CD4-positive, alpha-beta T cell treated with Interleukin-1 beta for 1 hour (primary cell): ENCODE results near the gene EEPD1.
A peak's percentile ranks its signal among the peaks of the same experiment; 100 is the strongest.

Source experiments
- DNase-seq, 2 donors: peaks; one replicate each; pipeline ENCODE4 v3.0.0-alpha.2; 2020 to 2022

The EEPD1 gene

DNA sequence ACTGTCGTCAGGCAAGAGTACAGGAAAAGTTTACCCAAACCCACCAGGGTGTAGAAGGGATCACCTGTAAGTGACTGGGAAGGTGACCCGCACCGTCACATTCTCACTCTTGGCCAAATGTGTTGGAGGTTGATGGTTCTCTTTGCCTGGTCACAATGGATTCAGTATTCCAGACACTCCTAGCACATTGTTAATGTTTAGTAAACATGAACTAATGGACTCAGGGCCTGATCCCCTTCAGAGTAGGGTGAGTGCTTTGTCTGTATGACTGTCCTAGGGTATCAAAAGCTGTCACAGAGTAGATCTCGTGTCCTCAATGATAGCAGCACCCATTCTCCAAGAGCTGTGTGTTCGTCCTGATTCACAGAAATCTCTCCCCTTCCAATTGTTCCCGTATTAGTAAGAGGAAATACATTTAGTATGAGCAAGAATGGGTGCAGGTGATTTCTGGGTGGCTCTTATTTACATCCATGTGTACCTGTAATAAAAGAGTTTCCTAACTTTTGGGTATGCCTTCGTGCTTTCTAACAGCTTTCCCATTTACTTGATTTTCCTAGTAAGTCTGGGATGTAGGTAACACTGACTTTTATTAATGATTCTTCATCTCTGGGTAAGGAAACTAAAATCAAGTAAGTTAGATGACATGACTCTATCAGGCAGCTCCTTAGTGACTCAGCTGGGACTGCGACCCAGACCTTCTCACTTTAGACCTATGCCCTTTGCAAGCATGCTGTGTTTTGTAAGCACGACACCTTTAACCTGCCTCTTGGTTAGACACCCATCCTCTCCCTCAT is 4.7 kb downstream of the EEPD1 start:
- DNase-seq = no peak

DNA sequence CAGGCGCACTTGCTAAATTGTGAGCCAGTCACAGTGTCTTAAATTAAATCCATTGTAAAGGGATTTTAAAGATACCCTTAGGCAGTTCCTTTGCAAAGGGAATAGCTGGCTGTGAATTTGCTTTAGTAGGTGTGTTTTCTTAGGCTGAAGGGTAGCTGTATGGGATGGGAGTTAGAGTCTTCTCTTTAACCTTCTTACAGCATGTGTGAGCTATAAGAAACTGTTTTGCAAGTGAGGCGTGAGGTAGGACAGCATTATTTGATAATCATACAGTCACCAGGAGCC is 5.2 kb downstream of the EEPD1 start:
- DNase-seq = no peak

DNA sequence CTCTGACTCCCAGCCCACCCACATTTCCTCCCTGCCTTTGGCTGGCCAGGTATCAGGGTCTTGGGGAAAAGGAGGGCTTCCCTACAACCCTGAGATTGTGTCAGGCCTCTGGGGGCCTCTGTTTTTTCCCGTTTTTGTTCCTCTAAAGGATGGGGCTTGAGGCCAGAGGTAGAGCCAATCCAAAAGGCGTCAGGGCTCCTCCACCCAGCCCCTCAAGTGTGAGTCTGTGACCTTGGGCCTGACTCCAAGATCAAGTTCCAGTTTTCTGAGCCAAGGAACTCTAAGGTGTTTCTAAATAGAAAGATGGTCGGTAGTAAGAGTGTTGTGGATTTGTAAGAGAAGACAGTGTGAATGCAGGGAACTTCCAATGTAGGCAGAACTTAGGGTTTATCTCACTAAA is 6.6 kb downstream of the EEPD1 start:
- DNase-seq = no peak

DNA sequence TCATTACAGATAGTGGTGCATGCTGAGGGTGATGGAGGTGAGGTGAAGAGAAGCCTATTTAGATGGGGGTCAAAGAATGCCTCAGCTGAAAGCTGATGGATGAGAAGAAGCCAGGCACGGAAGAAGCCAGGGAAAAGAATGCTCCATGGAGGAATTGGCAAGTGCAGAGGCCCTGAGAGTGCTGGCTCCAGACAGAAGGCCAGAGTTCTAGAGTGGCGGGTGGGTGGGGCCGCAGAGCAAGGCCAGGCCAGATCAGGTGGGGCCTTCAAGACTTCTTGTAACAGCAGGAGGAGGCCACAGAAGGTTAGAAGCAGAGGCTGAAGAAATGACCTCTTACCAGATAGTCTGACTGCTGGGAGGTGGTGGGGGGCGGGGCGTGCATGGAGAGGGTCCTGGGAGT is 7.3 kb downstream of the EEPD1 start:
- DNase-seq = no peak

DNA sequence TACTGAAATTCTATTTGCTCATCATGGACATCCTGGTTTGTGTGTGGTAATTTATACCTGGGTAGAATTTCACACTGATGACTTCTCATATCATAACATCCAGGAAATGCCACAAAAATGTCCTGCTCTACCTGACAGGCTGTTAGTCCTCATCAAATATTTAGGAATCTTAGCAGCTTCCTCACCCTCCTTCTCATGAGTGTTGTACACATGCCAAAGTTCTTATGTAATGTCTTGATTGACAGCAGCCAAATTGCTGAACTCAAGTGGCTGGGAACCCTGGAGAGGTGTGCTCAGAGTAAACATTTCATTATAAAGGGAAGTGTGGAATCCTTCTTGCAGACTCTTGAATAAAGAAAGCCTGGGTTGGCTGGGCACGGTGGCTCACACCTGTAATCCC is 8.9 kb downstream of the EEPD1 start:
- DNase-seq = no peak

DNA sequence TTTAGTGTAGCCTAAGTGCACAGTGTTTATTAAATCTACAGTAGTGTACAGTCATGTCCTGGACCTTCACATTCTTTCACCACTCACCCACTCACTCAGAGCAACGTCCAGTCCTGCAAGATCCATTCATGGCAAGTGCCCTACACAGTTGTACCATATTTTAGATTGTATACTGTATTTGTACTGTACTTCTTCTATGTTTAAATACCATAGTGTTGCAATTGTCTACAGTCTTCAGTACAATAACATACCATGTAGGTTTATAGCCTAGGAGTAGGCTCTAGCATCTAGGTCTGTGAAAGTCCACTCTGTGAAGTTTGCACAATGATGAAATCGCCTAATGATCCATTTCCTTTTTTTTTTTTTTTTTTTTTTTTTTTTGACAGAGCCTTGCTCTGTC is 12.0 kb downstream of the EEPD1 start:
- no peak for DNase-seq

DNA sequence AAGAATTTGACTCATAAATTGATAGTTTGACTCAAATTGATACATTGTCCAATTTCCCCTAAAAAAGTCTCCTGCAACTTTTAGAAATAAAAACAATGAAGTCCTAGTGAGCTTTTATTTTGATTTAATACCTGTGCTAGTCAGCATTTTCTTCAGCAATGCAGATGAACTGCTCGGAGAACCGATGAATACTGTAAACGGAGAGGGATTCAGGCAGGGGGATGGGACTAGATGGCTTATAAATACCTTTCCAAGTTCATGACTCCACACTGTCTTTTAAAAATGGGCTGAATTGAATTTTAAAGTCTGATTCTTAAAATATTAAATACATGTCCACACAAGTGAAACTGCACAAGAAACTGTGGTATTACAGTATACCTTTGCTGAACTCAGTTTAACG is 12.7 kb downstream of the EEPD1 start:
- no peak for DNase-seq

DNA sequence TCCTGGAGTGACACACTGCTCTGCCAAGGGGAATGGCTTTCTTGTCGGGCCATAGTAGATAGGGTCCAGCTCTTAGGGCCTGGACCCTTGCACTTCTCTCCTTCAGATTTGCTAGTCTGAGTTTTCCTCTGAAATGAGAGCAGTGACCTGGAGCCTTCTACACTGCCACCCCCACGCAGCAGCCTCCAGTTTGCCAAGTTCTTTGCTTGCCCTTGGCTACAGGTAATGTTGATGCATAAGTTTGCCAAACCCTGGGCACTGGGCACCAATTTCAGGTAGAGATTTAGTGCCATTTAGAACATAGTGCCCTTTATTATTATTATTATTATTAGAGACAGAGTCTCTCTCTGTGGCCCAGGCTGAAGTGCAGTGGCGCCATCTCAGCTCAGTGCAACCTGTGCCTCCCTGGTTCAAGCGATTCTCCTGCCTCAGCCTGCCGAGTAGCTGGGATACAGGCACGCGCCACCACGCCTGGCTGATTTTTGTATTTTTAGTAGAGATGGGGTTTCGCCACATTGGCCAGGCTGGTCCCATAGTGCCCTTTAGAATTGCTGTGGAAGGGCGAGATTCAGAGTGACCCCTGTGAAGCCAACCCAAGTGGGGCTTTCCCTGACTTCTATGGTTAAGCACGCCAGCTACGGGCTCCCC is 14.5 kb downstream of the EEPD1 start:
- no peak for DNase-seq

DNA sequence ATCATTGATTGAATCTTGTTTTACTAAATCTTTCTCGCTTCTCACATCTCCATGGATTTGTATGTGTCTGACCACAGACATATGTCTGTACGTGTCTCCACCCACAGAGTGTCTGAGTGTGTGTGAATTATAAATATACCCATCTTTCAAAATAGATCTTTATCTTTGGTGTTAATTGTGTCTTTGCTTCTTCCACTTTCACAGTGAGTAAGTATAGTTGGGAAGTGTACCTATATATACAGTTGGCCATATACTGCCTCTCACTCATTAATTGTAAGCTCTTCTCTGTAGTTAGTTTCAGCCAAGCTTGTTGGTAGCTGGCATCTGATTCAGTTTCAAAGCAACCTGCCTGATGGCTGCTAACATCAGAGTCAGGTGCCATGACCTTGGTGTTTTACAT is 18.4 kb downstream of the EEPD1 start:
- no peak for DNase-seq

DNA sequence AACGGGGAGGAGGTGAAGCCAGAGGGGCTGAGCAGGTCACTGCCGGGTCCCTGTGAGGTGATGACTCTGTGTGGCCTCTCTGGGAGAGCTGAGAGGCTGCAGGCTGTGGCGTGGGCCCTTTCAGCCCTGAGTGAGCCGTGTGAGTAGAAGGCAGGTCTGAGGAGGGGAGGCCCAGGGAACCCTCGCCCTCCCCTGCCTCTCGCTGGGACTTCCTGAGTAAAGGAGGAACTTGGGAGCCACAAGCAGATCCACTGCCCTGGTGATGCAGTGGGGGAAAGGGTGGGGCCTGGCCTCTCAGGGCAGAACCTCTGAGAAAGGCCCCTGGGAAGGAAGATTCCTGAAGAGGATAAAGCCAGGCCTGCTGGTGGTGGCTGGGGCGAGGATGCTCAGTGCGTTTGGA is 22.8 kb downstream of the EEPD1 start:
- DNase-seq = peak in 1 of 2 donors; percentile 65

DNA sequence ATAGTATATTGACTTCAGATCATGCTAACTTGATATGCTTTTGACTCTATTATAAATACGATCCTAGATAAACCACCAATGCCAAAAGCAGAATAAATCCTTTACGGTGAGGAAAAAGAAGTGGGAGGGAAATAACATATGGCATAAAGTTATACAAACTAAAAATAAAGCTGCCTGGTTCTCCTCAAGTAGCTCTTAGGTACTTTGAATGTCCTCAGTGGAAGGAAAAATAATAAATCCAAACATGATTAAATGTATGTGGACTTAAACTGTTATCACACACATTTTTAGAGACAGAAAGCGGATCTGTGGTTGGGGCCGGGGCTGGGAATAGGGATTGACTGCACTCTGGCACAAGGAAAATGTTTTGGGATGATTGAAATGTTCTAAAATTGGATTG is 23.6 kb downstream of the EEPD1 start:
- no peak for DNase-seq

DNA sequence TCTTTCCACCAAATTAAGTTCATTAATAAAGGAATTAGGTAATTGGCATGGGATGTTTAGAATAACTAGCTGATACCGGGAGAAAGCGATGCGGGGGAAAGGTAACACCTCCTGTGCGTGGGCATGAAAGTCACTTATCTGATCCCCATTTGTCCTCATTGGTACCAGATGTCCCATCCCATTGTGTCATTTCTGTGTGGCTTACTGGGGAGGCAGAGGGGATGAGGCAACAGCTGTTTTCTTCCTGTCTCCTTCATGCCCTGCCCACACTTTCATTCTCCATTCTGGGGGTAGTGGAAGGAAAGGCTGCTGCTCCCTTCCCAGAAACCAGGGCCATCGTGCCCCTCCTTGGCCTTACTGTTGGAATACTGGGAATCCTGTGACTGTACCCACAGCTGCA is 27.1 kb downstream of the EEPD1 start:
- DNase-seq = no peak

DNA sequence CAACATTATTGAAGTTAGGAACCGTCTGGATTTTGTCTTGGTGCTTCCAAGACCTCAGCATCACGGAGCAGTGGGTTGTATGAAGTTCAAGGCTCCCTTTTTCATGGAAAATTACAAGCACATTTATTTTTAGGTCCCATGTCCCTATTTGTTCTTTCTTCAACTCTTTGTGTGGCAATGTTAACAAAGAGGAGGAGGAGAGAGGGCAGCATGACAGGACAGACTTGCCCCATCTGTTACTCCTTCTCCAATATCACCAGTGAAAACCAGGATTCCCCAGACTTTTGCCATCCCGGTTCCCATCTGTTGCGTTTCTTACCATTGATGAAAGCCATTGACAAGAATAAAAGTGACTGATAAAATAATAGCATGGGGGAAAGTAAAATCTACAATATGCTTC is 28.6 kb downstream of the EEPD1 start:
- DNase-seq = no peak

DNA sequence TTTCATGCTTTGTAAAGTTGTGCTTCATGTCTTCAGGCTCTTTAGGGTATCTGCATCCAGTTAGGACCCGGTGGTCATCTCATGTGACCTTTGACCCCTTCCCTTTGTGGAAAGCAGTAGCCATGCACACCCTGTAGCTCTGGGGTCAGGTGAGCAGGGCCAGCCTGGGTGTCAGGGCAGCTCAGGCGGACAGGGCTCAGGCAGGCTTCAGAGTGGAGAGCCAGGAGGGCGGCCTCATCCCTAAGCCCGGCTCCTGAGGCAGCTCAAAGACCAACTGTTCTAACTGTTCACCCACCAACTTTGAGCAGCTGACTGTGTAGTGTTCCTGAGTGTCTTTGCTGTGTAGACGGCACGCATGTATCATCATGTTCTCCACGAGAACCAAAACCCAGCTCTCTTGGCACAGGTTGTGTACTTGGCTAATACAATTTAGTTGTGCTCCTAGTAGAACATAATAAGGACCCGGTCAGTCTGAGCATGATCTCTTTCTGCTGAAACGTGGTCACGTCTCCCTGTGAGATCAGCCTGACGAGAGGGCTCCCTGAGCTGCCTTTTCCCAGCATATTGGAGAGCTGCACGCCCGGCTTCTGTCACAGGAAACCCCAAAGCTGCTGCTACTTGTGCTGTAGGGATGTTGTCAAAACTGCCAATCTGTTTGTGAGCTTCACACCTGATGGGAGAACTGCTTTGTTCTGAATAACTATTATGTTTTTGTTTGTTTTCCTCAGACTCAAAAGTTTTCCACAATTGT is 30.0 kb downstream of the EEPD1 start:
- no peak for DNase-seq

DNA sequence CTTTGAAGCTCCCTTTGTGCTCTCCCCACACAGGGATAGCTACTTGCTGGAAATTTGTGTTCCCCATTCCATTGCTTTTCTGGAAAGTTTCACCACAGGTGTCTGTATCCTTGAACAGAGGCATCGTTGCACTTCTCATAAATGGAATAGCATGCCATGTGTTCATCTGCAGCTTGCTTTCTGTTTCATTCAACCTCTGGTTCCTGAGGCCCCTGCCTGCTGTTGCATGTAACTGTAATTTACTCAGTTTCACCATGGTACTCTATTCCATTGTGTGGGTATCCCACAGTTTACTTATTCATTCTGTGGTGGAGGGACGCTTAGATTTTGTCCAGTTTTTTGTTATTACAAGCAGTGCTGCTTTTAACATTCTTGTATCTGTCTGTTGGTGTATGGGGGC is 32.0 kb downstream of the EEPD1 start:
- no peak for DNase-seq

DNA sequence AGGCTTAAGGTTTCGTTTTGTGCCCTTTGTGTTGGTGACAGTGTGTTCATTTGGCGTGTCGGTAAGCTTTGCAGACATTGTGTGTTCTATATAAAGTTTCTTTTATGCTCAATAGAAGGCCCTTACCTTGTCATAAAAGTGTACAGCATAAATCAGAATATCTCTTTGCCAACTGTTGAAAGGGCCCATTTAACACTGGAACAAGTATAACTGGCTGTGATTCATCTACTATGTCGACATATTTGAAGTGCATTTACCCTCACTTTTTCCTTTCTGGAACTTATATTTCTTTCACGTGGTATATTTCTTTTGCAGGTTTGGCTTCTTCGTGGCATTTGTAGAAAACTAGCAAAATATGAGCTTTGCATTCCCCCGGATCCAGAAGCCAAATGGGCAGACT is 32.7 kb downstream of the EEPD1 start:
- DNase-seq = no peak

DNA sequence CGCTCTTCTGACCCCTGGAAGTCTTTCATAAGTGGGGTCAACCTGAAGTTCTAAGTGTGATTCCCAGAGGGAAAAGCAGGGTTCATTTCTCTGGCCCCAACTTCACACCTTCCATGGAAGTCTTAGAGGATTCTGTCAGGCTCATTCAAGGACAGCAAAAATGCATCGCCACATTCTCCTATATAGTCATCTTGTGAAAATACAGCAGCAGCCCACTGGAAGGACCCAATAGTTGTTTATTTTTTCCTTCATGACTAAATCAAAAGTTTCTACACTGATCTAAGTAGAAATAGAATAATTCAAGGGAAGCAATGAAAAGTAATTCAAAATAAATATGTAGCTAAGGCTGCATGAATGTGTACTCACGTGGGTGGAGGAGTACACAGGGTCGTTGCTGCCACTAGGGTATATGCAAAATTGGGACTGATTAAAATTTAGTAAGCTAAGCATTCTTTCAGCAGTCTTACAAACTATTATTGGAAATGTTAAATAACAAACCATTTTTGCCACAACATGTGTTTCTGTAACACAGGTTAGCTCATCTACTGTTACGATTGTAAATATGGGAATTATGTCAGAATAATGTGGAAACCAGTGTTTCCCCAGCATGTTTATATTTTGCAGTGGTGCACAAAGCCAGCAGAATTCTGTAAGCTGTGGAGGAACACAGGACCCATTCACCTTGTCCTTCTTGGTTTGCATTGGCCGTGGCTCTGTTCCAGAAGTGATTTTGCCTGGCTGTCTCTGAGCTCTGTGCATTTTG is 33.5 kb downstream of the EEPD1 start:
- DNase-seq = no peak

DNA sequence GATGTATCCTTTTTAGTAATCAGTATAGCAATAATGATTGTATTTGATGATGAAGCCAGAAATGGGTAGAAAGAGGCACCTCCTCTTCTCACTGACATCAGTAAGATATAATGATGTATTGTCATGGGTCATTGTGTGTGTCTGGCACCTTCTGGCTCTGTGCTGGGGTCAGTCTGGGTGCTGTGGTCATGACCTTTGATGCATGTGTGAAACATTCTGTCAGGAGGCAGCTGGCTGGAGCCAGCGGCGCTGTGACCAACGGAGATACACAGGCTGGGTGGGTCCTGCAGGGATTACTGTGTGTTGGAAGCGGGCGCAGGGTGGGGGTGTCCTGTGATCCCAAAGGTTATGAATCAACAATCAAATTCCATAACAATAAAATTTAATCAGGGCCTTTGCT is 35.2 kb downstream of the EEPD1 start:
- DNase-seq = no peak

DNA sequence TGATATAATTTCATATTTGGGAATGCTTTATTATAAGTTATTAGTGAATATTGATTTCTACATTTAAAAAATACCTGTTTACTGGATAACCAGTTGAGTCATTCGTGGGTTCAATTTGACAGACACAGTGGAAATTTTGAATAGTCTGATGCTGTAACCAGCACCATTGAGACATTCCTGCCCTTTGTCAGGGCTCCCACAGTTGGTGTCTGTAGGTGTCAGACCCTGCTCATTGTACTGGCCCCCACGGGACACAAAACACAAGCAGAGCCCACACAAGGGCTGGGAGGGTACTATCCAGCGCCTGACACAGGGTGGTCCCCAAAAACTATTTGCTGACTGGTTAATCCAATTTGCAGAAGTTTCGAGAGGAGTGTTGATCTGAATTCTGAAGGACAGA is 35.9 kb downstream of the EEPD1 start:
- no peak for DNase-seq

DNA sequence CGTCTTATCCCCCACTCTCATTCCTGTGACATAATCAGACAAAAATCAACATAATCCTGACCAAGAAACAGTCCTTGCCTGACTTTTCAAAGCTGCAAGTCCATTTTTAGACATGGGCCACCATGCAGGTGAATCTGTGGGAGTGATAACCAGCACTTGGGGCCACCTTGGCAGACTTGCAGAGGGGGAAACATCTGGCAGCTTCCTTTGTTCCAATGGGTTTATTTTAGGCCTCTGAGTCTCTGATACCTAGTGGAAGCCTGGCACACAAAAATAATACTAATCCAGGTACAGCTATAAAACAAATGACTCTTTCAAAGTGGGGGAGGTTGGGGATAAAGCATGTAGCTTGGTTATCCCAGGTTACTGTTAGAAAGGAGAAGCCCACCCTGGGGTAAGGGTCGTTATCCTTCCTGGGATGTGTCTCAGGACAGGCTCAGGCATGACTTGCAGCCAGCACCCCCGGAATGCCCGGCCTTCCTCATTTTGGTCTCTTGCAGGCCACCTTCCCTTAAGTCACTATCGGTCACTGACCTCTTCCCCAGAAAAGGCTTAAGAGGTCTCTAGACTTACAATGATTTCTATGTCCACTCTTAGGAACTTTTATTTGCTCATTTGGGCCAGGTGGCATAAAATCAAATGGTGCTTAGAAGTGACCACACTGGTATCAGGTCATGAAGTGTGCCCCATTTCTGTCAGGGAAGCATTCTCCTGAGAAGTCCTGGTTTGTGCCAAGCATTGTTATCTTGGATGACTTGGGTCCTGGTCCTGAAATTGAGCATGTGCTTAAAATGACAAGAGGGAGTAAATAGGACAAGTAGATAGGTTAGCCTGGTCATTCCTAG is 37.6 kb downstream of the EEPD1 start:
- DNase-seq = peak in 1 of 2 donors; percentile 64

DNA sequence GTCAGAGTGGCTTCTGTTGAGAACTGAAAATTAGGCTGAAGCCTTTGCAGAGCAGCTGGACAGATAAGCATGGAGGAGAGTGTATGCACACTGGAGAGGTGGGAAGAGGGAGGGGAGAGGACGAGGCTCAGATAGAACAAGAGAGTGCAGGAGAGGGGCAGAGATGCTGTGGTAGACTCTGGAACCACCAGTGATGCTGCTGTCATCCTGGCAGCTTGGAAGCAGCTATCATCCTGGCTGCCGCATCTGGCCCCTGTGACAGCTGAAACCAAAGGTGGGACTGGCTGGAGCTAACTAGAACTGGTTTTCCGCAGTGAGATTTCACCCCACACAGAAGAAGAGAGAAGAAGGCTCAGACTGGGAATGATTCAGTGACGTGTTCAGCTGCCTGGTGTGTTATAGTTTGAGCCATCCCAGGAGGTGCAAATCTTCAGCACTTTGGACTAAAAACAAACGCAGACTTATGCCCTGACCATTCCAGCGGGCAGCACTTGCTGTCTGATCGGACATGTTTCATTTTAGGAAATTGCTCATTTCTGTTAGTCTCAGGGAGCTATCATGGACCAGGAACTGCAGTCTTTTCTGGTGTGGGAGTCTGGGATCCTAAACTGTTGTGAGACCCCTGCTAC is 38.4 kb downstream of the EEPD1 start:
- DNase-seq = no peak
